CD4-positive, alpha-beta memory T cell (primary cell): ENCODE measurements around the gene IFITM2. TPM values are rescaled to one million over a fixed set of nuclear protein-coding genes. Genes with fewer than 3 reads are reported as not detected.
A peak's percentile ranks its signal among the peaks of the same experiment; 100 is the strongest.
"Not testable (repeated sequence)": the region's sequence is repeated elsewhere in the genome, so short reads cannot be mapped to it uniquely, and the experiment has no call there.

Experiments used
- CTCF ChIA-PET: fragments of 350-600 bp; sonication (Branson Sonifier 250); formaldehyde crosslinking; loops from one replicate; lab custom pipeline; 2021; ENCODE audit warnings: inconsistent platforms; ENCODE audit not compliant: partially characterized antibody; lab: Charles Lee
- POLR2A ChIA-PET: fragments of 350-600 bp; sonication (Branson Sonifier 250); formaldehyde crosslinking; loops from one replicate; lab custom pipeline; 2021; ENCODE audit not compliant: partially characterized antibody; lab: Charles Lee
- DNase-seq, 5 donors: peaks; one replicate each; pipeline versions ENCODE4 v3.0.0 to v3.0.0-alpha.2; 2020 to 2022; ENCODE audit warnings: mixed read lengths in 1 of 5
- H3K27ac ChIP-seq: one replicate; pipeline ENCODE4 v1.7.0; 2013; ENCODE audit warnings: low read depth, low read length
- H3K27me3 ChIP-seq: 2 replicates; pipeline ENCODE4 v1.7.0; 2013; ENCODE audit warnings: mild to moderate bottlenecking, low read length, moderate library complexity; ENCODE audit not compliant: insufficient read depth
- H3K36me3 ChIP-seq: 2 replicates; pipeline ENCODE4 v1.7.0; 2013; ENCODE audit warnings: mild to moderate bottlenecking, low read length, moderate library complexity; ENCODE audit not compliant: insufficient read depth
- H3K4me1 ChIP-seq: 2 replicates; pipeline ENCODE4 v1.7.0; 2013; ENCODE audit warnings: mild to moderate bottlenecking, low read length, moderate library complexity; ENCODE audit not compliant: insufficient read depth
- H3K4me3 ChIP-seq, 2 donors: one replicate each; pipeline ENCODE4 v1.7.0; 2013; ENCODE audit warnings: low read length in 2 of 2, mild to moderate bottlenecking in 1 of 2
- H3K9me3 ChIP-seq, 2 donors: one replicate each; pipeline ENCODE4 v1.7.0; 2013; ENCODE audit warnings: low read length in 2 of 2, control low read depth in 1 of 2; ENCODE audit not compliant: control insufficient read depth in 1 of 2
- H3K27ac Mint-ChIP-seq, 7 donors: one replicate each; pipeline ENCODE4 v1.8.0; 2020 to 2021; ENCODE audit warnings: mixed read lengths in 7 of 7, mild to moderate bottlenecking in 6 of 7, inconsistent platforms in 3 of 7, moderate library complexity in 3 of 7
- H3K27me3 Mint-ChIP-seq, 2 donors: one replicate each; pipeline ENCODE4 v1.8.0; 2020 to 2021; ENCODE audit warnings: mixed read lengths in 2 of 2
- H3K36me3 Mint-ChIP-seq, 2 donors: one replicate each; pipeline ENCODE4 v1.8.0; 2020 to 2021; ENCODE audit warnings: mixed read lengths in 2 of 2, inconsistent platforms in 1 of 2, mild to moderate bottlenecking in 1 of 2
- H3K4me1 Mint-ChIP-seq, 4 donors: one replicate each; pipeline ENCODE4 v1.8.0; 2020 to 2021; ENCODE audit warnings: mixed read lengths in 4 of 4, mild to moderate bottlenecking in 1 of 4
- H3K4me3 Mint-ChIP-seq, 8 donors: one replicate each; pipeline ENCODE4 v1.8.0; 2020 to 2021; ENCODE audit warnings: mixed read lengths in 8 of 8, mild to moderate bottlenecking in 7 of 8, moderate library complexity in 6 of 8, inconsistent platforms in 3 of 8
- H3K9me3 Mint-ChIP-seq, 8 donors: one replicate each; pipeline ENCODE4 v1.8.0; 2020 to 2021; ENCODE audit warnings: mixed read lengths in 8 of 8, mild to moderate bottlenecking in 5 of 8, inconsistent platforms in 3 of 8, moderate library complexity in 1 of 8
- intact Hi-C: fragments of 100-400 bp; cut with micrococcal nuclease; formaldehyde crosslinking; loops from one replicate; pipeline ENCODE4 v1.15.1; 2023
- polyA plus RNA-seq, 2 donors: library from polyadenylated mRNA; unstranded; fragments of 300-500 nt; fragmentation: Illumina TruSeq; gene quantifications; one replicate each; pipeline ENCODE4 v1.2.3, GENCODE V29; 2021
- total RNA-seq, 2 experiments: library from RNA; stranded (reverse); gene quantifications; one replicate each; pipeline ENCODE4 v1.2.3, GENCODE V29; 2021

IFITM2 gene
- total and polyA plus RNA-seq, 4 experiments from 2014 or later, result 202 to 3,716 (median 1,347) TPM

- no peaks in the 10 kb centered on the region for H3K9me3 Mint-ChIP-seq
- intact Hi-C loops, result no loop called here
- no peak for DNase-seq
- H3K4me3 Mint-ChIP-seq, result no peak overlapping the region
- H3K36me3 Mint-ChIP-seq, result no peaks in the 10 kb centered on the region
- Histone ChIP-seq H3K27me3 (no peaks in the 10 kb centered on the region), H3K36me3 (no peaks in the 10 kb centered on the region), H3K27ac (no peak overlapping the region), H3K9me3 (no peaks in the 10 kb centered on the region), H3K4me1 (no peaks in the 10 kb centered on the region), H3K4me3 (no peak overlapping the region)
- peak overlapping the region in 1 of 7 donors; percentile 53 for H3K27ac Mint-ChIP-seq
- H3K4me1 Mint-ChIP-seq, result peaks cover 6 to 17% (median 7%) of the 10 kb centered on the region in 4 donors
- ChIA-PET POLR2A (interaction anchor here (1.0 kb wide), 1 partner anchor 26 kb away, joined by 3 read pairs; no protein-coding TSS in a partner anchor), CTCF (no interaction called here)
- H3K27me3 Mint-ChIP-seq, result peaks cover 0 to 1% of the 10 kb centered on the region in 2 donors
These were observed 34.7 kb downstream of the IFITM2 start for GRCh38 chr11:342328-342727.

DNA sequence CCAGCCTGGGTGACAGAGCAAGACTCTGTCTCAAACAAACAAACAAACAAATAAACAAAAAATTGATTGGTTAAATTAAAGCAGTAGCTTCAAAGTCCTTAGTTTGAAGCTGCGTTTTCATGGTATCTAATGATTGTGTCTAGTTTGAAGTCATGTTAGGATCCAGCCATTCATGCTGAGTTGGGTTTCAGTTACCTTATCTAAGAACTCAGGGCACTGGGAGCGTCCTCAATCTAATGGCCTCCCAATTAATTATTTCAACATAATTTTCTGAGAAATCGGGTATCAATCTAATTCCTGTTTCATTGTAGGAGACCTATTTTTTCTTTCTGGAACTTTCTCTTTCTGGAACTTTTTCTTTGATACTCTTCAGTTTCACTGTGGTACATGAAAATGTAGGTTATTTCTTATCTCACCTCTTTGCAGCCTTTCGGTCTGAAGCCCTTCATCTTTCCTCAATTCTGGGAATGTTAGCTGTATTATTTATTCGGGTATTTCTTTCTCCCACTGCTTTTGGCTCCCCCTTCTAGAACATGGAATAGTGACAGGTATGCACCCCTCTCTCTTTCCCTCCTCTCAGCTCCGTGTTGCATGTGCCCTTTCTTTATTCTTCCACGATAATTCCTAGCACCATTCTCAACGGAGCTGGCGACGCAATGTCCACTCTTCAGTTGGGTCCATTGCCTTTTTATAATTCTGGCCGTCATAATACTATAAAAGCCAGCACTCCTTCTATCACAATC is 37.4 kb downstream of the IFITM2 start:
- Mint-ChIP-seq H3K27ac (no peak overlapping the region), H3K36me3 (no peaks in the 10 kb centered on the region), H3K27me3 (peaks cover 0 to 1% of the 10 kb centered on the region in 2 donors), H3K4me3 (no peak overlapping the region), H3K4me1 (peaks cover 6 to 23% (median 7%) of the 10 kb centered on the region in 4 donors), H3K9me3 (no peaks in the 10 kb centered on the region)
- POLR2A ChIA-PET, result interaction anchor here (0.8 to 1.3 kb wide), 2 partner anchors 10 to 28 kb away, joined by 3 to 5 read pairs; no protein-coding TSS in a partner anchor
- intact Hi-C loops, result no loop called here
- CTCF ChIA-PET, result no interaction called here
- DNase-seq, result no peak
- Histone ChIP-seq H3K4me1 (no peaks in the 10 kb centered on the region), H3K27me3 (no peaks in the 10 kb centered on the region), H3K9me3 (no peaks in the 10 kb centered on the region), H3K27ac (no peak overlapping the region), H3K4me3 (no peak overlapping the region), H3K36me3 (no peaks in the 10 kb centered on the region)

DNA sequence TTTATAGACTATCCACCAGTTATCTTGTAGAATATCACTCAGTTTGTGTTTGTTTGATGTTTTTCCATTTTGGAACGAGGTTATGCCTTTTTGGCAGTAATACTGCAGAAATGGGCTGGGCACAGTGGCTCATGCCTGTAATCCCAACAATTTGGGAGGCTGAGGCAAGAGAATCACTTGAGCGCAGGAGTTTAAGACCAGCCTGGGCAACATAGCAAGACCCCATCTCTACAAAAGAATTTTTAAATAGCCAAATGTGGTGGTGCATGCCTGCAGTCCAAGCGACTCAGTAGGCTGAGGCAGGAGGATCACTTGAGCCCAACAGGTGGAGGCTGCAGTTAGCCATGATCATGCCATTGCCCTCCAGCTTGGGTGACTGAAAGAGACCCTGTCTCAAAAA is 38.9 kb downstream of the IFITM2 start:
- H3K4me3 Mint-ChIP-seq, result no peak overlapping the region
- Histone ChIP-seq H3K36me3 (no peaks in the 10 kb centered on the region), H3K27me3 (no peaks in the 10 kb centered on the region), H3K9me3 (no peaks in the 10 kb centered on the region), H3K4me3 (no peak overlapping the region), H3K27ac (no peak overlapping the region), H3K4me1 (peaks cover 7% of the 10 kb centered on the region)
- H3K9me3 Mint-ChIP-seq, result no peaks in the 10 kb centered on the region
- DNase-seq, result no peak
- no peaks in the 10 kb centered on the region for H3K27me3 Mint-ChIP-seq
- peaks cover 8 to 33% (median 15%) of the 10 kb centered on the region in 4 donors for H3K4me1 Mint-ChIP-seq
- POLR2A ChIA-PET, result interaction anchor here (0.8 kb wide), 1 partner anchor 16 kb away, joined by 3 read pairs; no protein-coding TSS in a partner anchor
- H3K36me3 Mint-ChIP-seq, result no peaks in the 10 kb centered on the region
- CTCF ChIA-PET, result no interaction called here
- intact Hi-C loops, result no loop called here
- H3K27ac Mint-ChIP-seq, result no peak overlapping the region

- H3K4me1 ChIP-seq, H3K27me3 Mint-ChIP-seq, DNase-seq, H3K4me3 ChIP-seq, H3K4me3 Mint-ChIP-seq, H3K27ac ChIP-seq, H3K27me3 ChIP-seq, intact Hi-C loops, H3K36me3 ChIP-seq, POLR2A ChIA-PET, H3K9me3 Mint-ChIP-seq, H3K27ac Mint-ChIP-seq, H3K9me3 ChIP-seq, H3K36me3 Mint-ChIP-seq: not testable (repeated sequence)
- CTCF ChIA-PET, result interaction anchor here (0.9 to 1.1 kb wide), 5 partner anchors 13 to 99 kb away, joined by 3 to 4 read pairs (median 3); no protein-coding TSS in a partner anchor
- H3K4me1 Mint-ChIP-seq, result peaks cover 8 to 45% (median 28%) of the 10 kb centered on the region in 4 donors
These were observed 41.8 kb downstream of the IFITM2 start for GRCh38 chr11:349270-349954.

GRCh38 chr11:350033-350722 is 42.6 kb downstream of the IFITM2 start:
- H3K9me3 ChIP-seq, intact Hi-C loops, H3K9me3 Mint-ChIP-seq, CTCF ChIA-PET, H3K27me3 ChIP-seq, H3K36me3 ChIP-seq, POLR2A ChIA-PET, H3K27me3 Mint-ChIP-seq, H3K4me3 ChIP-seq, DNase-seq, H3K27ac ChIP-seq, H3K36me3 Mint-ChIP-seq: not testable (repeated sequence)
- Mint-ChIP-seq H3K4me1 (peaks cover 10 to 46% (median 32%) of the 10 kb centered on the region in 4 donors), H3K27ac (peak overlapping the region in 2 of 7 donors; percentile 14 to 74), H3K4me3 (peak overlapping the region in 1 of 8 donors; percentile 21)
- H3K4me1 ChIP-seq, result peaks cover 15% of the 10 kb centered on the region

GRCh38 chr11:350723-351255 is 43.2 kb downstream of the IFITM2 start:
- DNase-seq, result no peak

More at GRCh38 chr11:350723-351255, 43.2 kb downstream of the IFITM2 start:
- ChIA-PET POLR2A (no interaction called here), CTCF (no interaction called here)
- H3K27ac ChIP-seq, result no peak overlapping the region
- peaks cover 0 to 2% (median 0%) of the 10 kb centered on the region in 8 donors for H3K9me3 Mint-ChIP-seq
- H3K9me3 ChIP-seq, result no peaks in the 10 kb centered on the region
- H3K36me3 ChIP-seq, result no peaks in the 10 kb centered on the region
- H3K4me3 ChIP-seq, result no peak overlapping the region
- peak overlapping the region in 1 of 8 donors; percentile 33 for H3K4me3 Mint-ChIP-seq
- intact Hi-C loops, result no loop called here
- peaks cover 11 to 49% (median 34%) of the 10 kb centered on the region in 4 donors for H3K4me1 Mint-ChIP-seq
- H3K27me3 ChIP-seq, result no peaks in the 10 kb centered on the region
- H3K36me3 Mint-ChIP-seq, result peaks cover 0 to 5% of the 10 kb centered on the region in 2 donors
- H3K27me3 Mint-ChIP-seq, result no peaks in the 10 kb centered on the region
- H3K27ac Mint-ChIP-seq, result peak overlapping the region in 3 of 7 donors; percentile 57 to 91 (median 61)
- H3K4me1 ChIP-seq, result peaks cover 21% of the 10 kb centered on the region
